Naive thymus-derived CD8-positive, alpha-beta T cell (primary cell): ENCODE data around the gene KIAA0319L. TPM values are rescaled to one million over a fixed set of nuclear protein-coding genes. Genes with fewer than 3 reads are reported as not detected.
A peak's percentile ranks its signal among the peaks of the same experiment; 100 is the strongest.

ENCODE experiments used
- ATAC-seq, 2 donors: fragments of 150-1000 bp; cut with Tn5 transposase in 1 of 2; sonication (Bioruptor Pico), chemical (Tn5 transposase) in 1 of 2; 1 replicate in 1 of 2; 2 replicates in 1 of 2; pipeline ENCODE4 v1.10.0; 2021; ENCODE audit warnings: mild to moderate bottlenecking in 2 of 2, moderate library complexity in 2 of 2
- POLR2A ChIA-PET: fragments of 350-600 bp; sonication (Branson Sonifier 250); formaldehyde crosslinking; loops from one replicate; lab custom pipeline; 2021; ENCODE audit warnings: antibody characterized with exemption; lab: Charles Lee
- DNase-seq, 10 donors: peaks; one replicate each; pipeline versions ENCODE4 v3.0.0 to v3.0.0-alpha.2; 2020 to 2022
- H3K27ac Mint-ChIP-seq, 10 donors: one replicate each; pipeline ENCODE4 v1.8.0; 2020 to 2022; ENCODE audit warnings: mild to moderate bottlenecking in 10 of 10, mixed read lengths in 10 of 10, moderate library complexity in 4 of 10, inconsistent platforms in 1 of 10
- H3K27me3 Mint-ChIP-seq, 5 donors: one replicate each; pipeline ENCODE4 v1.8.0; 2021 to 2022; ENCODE audit warnings: mixed read lengths in 5 of 5
- H3K36me3 Mint-ChIP-seq, 3 donors: one replicate each; pipeline ENCODE4 v1.8.0; 2020 to 2022; ENCODE audit warnings: mixed read lengths in 3 of 3, mild to moderate bottlenecking in 2 of 3, inconsistent platforms in 1 of 3
- H3K4me1 Mint-ChIP-seq, 4 donors: one replicate each; pipeline ENCODE4 v1.8.0; 2021 to 2022; ENCODE audit warnings: mixed read lengths in 4 of 4
- H3K4me3 Mint-ChIP-seq, 10 donors: one replicate each; pipeline ENCODE4 v1.8.0; 2020 to 2022; ENCODE audit warnings: mild to moderate bottlenecking in 10 of 10, mixed read lengths in 10 of 10, moderate library complexity in 6 of 10, inconsistent platforms in 1 of 10
- H3K9me3 Mint-ChIP-seq, 9 donors: one replicate each; pipeline ENCODE4 v1.8.0; 2020 to 2022; ENCODE audit warnings: mixed read lengths in 9 of 9, mild to moderate bottlenecking in 3 of 9, inconsistent platforms in 1 of 9, moderate library complexity in 1 of 9
- polyA plus RNA-seq, 3 donors: library from polyadenylated mRNA; unstranded; fragments of 300-500 nt; fragmentation: Illumina TruSeq; gene quantifications; one replicate each; pipeline ENCODE4 v1.2.3, GENCODE V29; 2021
- total RNA-seq, 8 experiments: library from RNA in 2 of 8; stranded (reverse) in 2 of 8; gene quantifications; one replicate each; pipeline ENCODE4 v1.2.3 and lab custom pipeline; 2021 to 2026

Gene KIAA0319L
- total and polyA plus RNA-seq, 5 experiments from 2014 or later: 16.0 to 71.1 (median 25.2) TPM

DNA sequence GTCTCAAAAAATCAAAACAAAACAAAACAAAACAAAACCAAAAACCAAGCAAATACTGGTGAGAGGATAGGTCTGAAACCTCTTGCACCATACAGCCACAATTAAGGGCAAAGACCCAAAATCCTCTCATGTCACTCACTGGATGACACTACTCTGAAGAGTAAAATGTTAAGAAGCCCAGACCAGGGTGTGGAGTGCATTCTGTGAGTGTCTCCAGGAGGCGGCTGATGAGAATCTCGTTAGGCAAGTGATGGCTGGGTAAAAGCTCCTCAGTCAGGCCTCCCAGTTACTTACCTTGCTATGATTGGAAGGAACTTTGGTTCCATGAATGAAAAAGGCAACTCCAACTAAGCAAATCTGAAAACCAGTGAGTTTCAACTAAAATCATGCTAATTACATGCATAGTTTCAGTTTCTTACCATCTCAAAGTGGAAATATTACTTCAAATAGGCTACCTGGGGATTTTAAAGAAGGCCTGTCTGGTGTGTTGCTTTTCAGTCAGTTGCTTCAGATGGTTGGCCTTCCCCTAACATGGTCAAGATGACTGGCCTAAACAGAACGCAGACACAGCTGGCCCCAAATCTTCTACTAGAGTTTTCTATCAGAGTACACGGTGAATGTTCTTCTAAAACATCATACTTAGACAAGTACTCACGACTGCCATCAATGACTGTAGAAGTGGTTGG, 95.1 kb downstream of the KIAA0319L start:
- POLR2A ChIA-PET: no interaction called here
- Mint-ChIP-seq H3K27ac (peak overlapping the region in 5 of 10 donors; percentile 8 to 73 (median 13)), H3K36me3 (peaks cover 29 to 93% (median 39%) of the 10 kb centered on the region in 3 donors), H3K4me1 (peaks cover 0 to 5% (median 0%) of the 10 kb centered on the region in 4 donors), H3K9me3 (peaks cover 0 to 10% (median 3%) of the 10 kb centered on the region in 9 donors), H3K4me3 (no peak overlapping the region), H3K27me3 (no peaks in the 10 kb centered on the region)
- no peak for ATAC-seq
- no peak for DNase-seq

DNA sequence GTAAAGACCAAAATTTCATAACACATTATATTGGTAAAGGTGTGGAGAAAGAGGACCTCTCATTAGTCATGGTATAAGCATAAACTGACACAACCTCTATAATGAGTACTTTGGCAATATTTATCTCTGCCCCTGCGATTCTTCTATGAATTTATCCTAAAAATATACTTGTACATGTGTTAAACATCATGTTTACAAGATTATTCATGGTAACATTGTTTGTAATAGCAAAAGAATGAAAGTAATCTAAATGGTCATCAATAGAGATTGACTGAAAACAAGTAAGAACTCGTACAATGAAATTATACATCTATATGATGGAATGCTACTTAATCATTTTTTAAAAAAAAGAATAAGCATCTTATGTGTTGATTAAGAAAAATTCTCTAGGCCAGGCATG, 96.4 kb downstream of the KIAA0319L start:
- Mint-ChIP-seq H3K27me3 (no peaks in the 10 kb centered on the region), H3K4me1 (peaks cover 0 to 5% (median 0%) of the 10 kb centered on the region in 4 donors), H3K4me3 (no peak overlapping the region), H3K27ac (peak overlapping the region in 1 of 10 donors; percentile 8), H3K9me3 (peaks cover 0 to 7% (median 3%) of the 10 kb centered on the region in 9 donors), H3K36me3 (peaks cover 23 to 91% (median 28%) of the 10 kb centered on the region in 3 donors)
- ATAC-seq (no peak), DNase-seq (no peak)
- POLR2A ChIA-PET: no interaction called here

DNA sequence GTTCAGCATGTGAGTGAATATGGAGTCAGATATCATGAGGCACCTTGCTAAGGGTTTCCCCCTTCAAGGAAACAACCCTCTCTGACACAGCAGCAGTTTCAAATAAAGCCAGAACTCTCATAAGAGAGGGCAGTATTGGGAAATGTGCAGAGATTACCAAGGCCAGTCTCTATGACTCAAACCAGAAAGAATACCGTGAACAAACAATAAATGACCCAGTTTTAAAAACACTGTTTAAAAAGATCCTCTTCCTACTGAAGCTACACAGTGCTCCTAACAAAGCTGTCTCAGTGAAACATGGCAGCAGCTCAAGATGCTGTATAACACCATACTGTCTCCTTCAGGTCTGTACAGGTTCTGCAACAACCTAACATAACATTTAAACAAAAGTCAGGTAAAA, 102.6 kb downstream of the KIAA0319L start:
- Mint-ChIP-seq H3K27me3 (no peaks in the 10 kb centered on the region), H3K27ac (peak overlapping the region in 5 of 10 donors; percentile 11 to 82 (median 62)), H3K4me1 (peaks cover 7 to 31% (median 25%) of the 10 kb centered on the region in 4 donors), H3K9me3 (no peaks in the 10 kb centered on the region), H3K4me3 (no peak overlapping the region), H3K36me3 (peaks cover 0 to 54% (median 4%) of the 10 kb centered on the region in 3 donors)
- ATAC-seq (no peak), DNase-seq (no peak)
- POLR2A ChIA-PET: no interaction called here

DNA sequence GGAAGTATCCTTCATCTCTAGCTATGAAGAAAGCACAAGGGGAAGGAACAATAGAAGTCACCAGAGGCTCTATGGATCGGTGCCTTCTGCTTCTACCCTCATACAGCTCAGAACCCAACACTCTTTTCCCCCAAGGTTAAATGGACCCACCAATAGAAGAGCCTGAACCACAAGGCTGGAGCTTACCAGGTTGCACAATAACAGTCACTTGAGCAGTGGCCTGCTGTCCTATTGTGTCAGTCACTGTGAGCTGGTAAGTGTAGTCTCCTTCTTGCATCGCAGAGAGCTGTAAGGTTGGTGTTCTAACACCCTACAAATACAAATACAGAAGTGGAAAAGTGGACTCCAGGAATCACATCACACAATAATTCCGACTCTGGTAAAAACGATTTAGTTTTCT, 103.0 kb downstream of the KIAA0319L start:
- DNase-seq: no peak
- peaks cover 7 to 31% (median 25%) of the 10 kb centered on the region in 4 donors for H3K4me1 Mint-ChIP-seq
- peaks cover 0 to 52% (median 7%) of the 10 kb centered on the region in 3 donors for H3K36me3 Mint-ChIP-seq
- H3K4me3 Mint-ChIP-seq: no peak overlapping the region
- no peaks in the 10 kb centered on the region for H3K9me3 Mint-ChIP-seq
- peak overlapping the region in 5 of 10 donors; percentile 11 to 83 (median 66) for H3K27ac Mint-ChIP-seq
- POLR2A ChIA-PET: no interaction called here
- ATAC-seq: no peak
- no peaks in the 10 kb centered on the region for H3K27me3 Mint-ChIP-seq

DNA sequence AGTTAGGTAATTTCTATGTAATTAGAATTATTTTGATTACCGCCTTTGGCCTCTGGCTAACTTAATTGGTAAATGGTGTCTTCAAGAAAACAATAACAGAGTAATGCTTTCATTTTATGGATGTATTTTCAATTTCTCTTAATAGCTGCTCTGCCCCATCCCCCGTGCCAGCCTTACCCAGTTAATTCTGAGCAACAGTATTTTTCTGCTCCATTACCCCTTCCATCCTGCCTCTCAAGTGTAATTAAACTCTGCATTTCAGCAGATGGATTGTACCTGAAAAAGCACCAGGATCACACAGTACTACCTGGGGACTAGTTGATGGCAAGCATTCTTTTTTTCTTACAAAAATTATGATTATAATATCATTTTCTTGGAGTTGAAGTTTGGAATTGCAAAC, 104.2 kb downstream of the KIAA0319L start:
- Mint-ChIP-seq H3K27me3 (no peaks in the 10 kb centered on the region), H3K4me3 (peak overlapping the region in 2 of 10 donors; percentile 29 to 46), H3K27ac (peak overlapping the region in 9 of 10 donors; percentile 53 to 94 (median 78)), H3K36me3 (peaks cover 0 to 42% (median 15%) of the 10 kb centered on the region in 3 donors), H3K9me3 (no peaks in the 10 kb centered on the region), H3K4me1 (peaks cover 5 to 31% (median 27%) of the 10 kb centered on the region in 4 donors)
- DNase-seq: no peak
- ATAC-seq: no peak
- POLR2A ChIA-PET: interaction anchor here (0.6 kb wide), 1 partner anchor 60 kb away, joined by 3 read pairs; no protein-coding TSS in a partner anchor

DNA sequence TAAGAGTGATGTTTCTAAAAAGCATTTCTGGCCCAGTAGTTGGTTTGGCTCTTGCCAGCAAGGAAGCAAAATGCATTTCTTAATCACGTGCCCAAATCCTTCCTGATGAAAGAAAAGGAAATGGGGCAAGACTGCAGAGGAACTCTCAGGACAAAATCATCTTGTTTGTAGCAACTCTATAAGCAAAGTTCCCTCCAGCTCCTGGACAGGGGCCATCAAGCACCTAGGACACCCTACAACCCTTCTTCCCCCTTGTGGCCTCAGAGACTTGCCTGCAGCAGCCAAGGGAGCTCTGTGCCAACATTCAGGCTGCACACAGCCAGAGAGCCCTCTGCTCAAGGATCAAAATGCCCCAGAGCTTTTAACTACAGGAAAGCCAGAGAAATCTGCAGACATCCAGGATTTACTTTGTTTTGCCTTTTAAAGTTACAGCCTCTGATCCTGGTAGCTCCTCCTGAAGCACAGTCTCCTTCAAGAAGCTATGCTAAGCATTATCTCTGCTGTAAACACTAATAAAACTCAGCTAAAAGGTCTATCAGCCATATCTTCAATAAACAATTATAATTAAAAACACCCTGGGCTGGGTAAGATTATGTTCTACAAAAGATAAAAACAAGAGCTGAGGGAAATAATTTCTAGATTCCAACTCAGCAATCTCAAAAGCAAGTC, 105.0 kb downstream of the KIAA0319L start:
- ATAC-seq: peak; percentile 38 to 39
- peak overlapping the region in 6 of 10 donors; percentile 7 to 46 (median 19) for H3K4me3 Mint-ChIP-seq
- H3K27ac Mint-ChIP-seq: peak overlapping the region; percentile 70 to 94 (median 85)
- no peaks in the 10 kb centered on the region for H3K9me3 Mint-ChIP-seq
- H3K27me3 Mint-ChIP-seq: no peaks in the 10 kb centered on the region
- peak in 3 of 10 donors; percentile 10 to 14 (median 11) for DNase-seq
- POLR2A ChIA-PET: interaction anchor here (0.6 to 3.0 kb wide), 5 partner anchors 61 to 328 kb away, joined by 3 to 17 read pairs (median 4); partner anchors contain the start of genes KIAA0319L and NCDN
- H3K4me1 Mint-ChIP-seq: peaks cover 5 to 34% (median 27%) of the 10 kb centered on the region in 4 donors
- H3K36me3 Mint-ChIP-seq: peaks cover 0 to 36% (median 15%) of the 10 kb centered on the region in 3 donors

DNA sequence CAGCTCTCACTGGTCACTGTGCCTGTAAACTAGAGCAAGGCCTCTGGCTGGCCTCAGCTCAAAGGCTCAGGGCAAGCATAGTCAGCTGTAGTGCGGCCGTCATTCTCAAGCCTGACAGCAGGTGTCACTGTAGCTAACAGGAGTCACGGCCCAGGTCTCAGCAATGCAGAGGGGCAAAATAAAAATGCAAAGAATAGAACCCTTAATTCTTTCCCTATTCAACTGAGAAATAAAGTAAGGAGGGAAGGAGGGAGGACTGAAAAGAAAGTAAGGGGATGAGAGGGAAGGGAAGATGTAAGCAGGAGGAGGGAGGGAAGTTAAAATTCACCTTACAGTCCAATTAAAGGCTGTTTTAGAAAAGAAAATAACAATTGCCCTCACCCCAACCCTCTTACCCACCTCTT, 106.1 kb downstream of the KIAA0319L start:
- peak; percentile 93 to 97 for ATAC-seq
- peak overlapping the region; percentile 70 to 94 (median 84) for H3K27ac Mint-ChIP-seq
- peaks cover 0 to 27% (median 15%) of the 10 kb centered on the region in 3 donors for H3K36me3 Mint-ChIP-seq
- peak; percentile 56 to 83 (median 72) for DNase-seq
- no peaks in the 10 kb centered on the region for H3K9me3 Mint-ChIP-seq
- POLR2A ChIA-PET: interaction anchor here (0.5 to 3.0 kb wide), 6 partner anchors 85 to 426 kb away, joined by 3 to 17 read pairs (median 3); partner anchors contain the start of genes KIAA0319L and NCDN
- peaks cover 5 to 36% (median 27%) of the 10 kb centered on the region in 4 donors for H3K4me1 Mint-ChIP-seq
- H3K4me3 Mint-ChIP-seq: peak overlapping the region in 9 of 10 donors; percentile 30 to 82 (median 64)
- no peaks in the 10 kb centered on the region for H3K27me3 Mint-ChIP-seq

DNA sequence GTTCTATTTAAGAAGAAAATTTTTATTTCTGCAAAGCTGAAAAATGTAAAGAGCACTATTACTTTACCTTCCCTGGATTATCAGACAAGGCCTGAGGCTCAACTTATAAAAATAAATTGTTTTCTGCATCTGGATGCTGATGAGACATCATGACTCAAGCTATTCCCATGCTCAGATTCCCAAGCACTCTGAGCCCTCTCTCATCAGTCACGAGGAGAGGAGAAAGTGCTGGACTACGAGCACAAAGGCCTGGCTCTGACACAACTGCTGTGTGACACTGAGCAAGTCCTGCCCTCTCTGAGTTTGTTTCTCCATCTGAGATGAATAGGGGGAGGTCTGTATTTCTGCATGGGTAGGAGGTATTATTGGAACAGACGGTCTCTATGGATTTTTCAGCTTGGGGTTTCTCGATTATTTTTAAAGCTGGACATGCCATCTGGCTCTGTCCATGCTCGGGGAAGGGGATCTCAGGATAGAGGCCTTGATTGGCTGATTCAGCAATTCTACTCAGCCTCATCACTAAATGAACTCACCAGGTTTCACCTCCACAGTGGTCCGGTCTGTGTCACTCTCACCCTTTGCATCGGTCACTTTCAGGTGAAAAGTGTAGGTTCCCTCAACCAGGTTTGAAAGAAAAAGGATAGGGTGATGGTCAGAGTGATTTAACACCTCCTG, 107.7 kb downstream of the KIAA0319L start:
- peaks cover 0 to 17% (median 15%) of the 10 kb centered on the region in 3 donors for H3K36me3 Mint-ChIP-seq
- no peak overlapping the region for H3K4me3 Mint-ChIP-seq
- H3K4me1 Mint-ChIP-seq: peaks cover 5 to 41% (median 30%) of the 10 kb centered on the region in 4 donors
- no peaks in the 10 kb centered on the region for H3K27me3 Mint-ChIP-seq
- POLR2A ChIA-PET: interaction anchor here (3.0 kb wide), 1 partner anchor 108 kb away, joined by 17 read pairs; the partner anchor contains the start of genes KIAA0319L and NCDN
- no peak overlapping the region for H3K27ac Mint-ChIP-seq
- no peak for ATAC-seq
- no peak for DNase-seq
- no peaks in the 10 kb centered on the region for H3K9me3 Mint-ChIP-seq

DNA sequence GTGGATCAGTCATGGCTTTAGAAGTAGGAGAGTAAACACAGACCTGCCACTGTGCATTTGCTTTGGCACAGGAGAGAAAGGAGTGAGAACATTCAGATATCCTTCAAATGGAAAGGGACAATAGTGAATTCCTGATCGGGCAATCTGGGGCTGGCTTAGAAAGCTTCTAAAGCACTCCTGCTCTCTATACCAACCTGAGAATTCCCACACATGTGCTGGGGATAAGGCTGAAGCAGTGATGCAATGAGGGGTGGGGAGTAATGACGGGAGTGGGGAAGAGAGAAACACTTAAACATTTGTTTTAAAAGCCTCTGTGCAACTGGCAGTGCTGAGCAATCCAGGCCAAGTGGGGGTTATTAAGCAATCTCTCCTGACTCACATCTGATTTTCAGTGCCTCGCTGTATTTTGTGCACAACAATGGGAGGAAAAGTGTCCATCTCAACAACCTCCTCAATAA, 108.8 kb downstream of the KIAA0319L start:
- Mint-ChIP-seq H3K4me1 (peaks cover 7 to 43% (median 39%) of the 10 kb centered on the region in 4 donors), H3K4me3 (no peak overlapping the region), H3K27ac (no peak overlapping the region), H3K9me3 (no peaks in the 10 kb centered on the region), H3K27me3 (no peaks in the 10 kb centered on the region), H3K36me3 (peaks cover 0 to 15% (median 12%) of the 10 kb centered on the region in 3 donors)
- DNase-seq: no peak
- POLR2A ChIA-PET: no interaction called here
- no peak for ATAC-seq

DNA sequence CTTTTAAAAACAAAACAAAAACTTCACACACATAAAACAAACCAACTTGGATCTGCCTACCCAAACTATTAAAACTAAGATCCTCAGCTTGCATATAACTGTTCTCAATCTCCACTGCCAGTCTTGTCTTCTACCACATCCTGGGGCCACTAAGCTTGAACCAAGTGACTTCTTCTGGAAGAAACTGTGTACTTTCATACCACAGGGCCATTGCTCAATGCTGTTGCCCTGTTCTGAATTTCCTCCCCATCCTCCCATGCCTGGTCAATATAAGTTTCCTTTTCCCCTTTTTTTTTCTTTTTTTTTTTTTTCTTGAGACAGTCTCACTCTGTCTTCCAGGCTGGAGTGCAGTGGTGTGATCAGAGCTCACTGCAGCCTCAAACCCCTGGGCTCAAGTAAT, 109.9 kb downstream of the KIAA0319L start:
- ATAC-seq: no peak
- Mint-ChIP-seq H3K4me1 (peaks cover 13 to 46% (median 40%) of the 10 kb centered on the region in 4 donors), H3K36me3 (peaks cover 0 to 16% (median 15%) of the 10 kb centered on the region in 3 donors), H3K27ac (peak overlapping the region in 1 of 10 donors; percentile 70), H3K27me3 (no peaks in the 10 kb centered on the region), H3K9me3 (no peaks in the 10 kb centered on the region), H3K4me3 (no peak overlapping the region)
- DNase-seq: no peak
- POLR2A ChIA-PET: no interaction called here

DNA sequence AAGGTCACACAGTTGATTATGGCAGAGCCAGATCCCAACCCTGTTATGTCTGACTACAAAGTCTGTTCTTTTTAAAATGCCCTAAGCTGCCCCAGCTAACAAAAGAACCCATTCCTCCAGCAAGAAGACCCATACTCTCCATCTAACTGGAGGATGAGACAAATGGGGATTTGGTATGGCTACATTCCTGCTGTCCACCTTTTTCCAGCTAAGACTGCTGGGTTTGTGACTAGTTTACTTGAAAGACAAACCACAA, 112.8 kb downstream of the KIAA0319L start:
- peak overlapping the region in 8 of 10 donors; percentile 60 to 89 (median 82) for H3K27ac Mint-ChIP-seq
- H3K4me3 Mint-ChIP-seq: no peak overlapping the region
- POLR2A ChIA-PET: no interaction called here
- DNase-seq: no peak
- H3K36me3 Mint-ChIP-seq: peaks cover 2 to 26% (median 14%) of the 10 kb centered on the region in 3 donors
- ATAC-seq: no peak
- H3K9me3 Mint-ChIP-seq: no peaks in the 10 kb centered on the region
- no peaks in the 10 kb centered on the region for H3K27me3 Mint-ChIP-seq
- peaks cover 12 to 43% (median 32%) of the 10 kb centered on the region in 4 donors for H3K4me1 Mint-ChIP-seq
